ENCODE results near the gene ADGRF1.
A peak's percentile ranks its signal among the peaks of the same experiment; 100 is the strongest.

ADGRF1 gene

GRCh38 chr6:47069156-47069555 lies 27.0 kb upstream of the ADGRF1 start:
- in situ Hi-C loops (cut with HindIII; ENCODE audit: low pct_ligation_motif_present, low sequenced_read_pairs), result no loop called here
- no peak for DNase-seq
- no peak for TF ChIP-seq CTCF (IDR thresholded peaks at IDR 0.05; ENCODE audit: low read depth, low read length, missing control alignments)
- no peak overlapping the region for H3K27ac ChIP-seq
- H3K4me3 ChIP-seq (ENCODE audit: low read depth, low read length), result no peak overlapping the region
- H3K36me3 ChIP-seq (replicated peaks), result no peaks in the 10 kb centered on the region
- H3K27me3 ChIP-seq (replicated peaks), result no peaks in the 10 kb centered on the region

- Histone ChIP-seq H3K27me3 (replicated peaks) (no peaks in the 10 kb centered on the region), H3K4me3 (ENCODE audit: low read depth, low read length) (no peak overlapping the region), H3K36me3 (replicated peaks) (no peaks in the 10 kb centered on the region), H3K27ac (no peak overlapping the region)
- DNase-seq, result no peak
- in situ Hi-C loops (cut with HindIII; ENCODE audit: low pct_ligation_motif_present, low sequenced_read_pairs), result no loop called here
- TF ChIP-seq CTCF (IDR thresholded peaks at IDR 0.05; ENCODE audit: low read depth, low read length, missing control alignments), result no peak
Measured at GRCh38 chr6:47066418-47066817, 24.3 kb upstream of the ADGRF1 start.

- in situ Hi-C loops (cut with HindIII; ENCODE audit: low pct_ligation_motif_present, low sequenced_read_pairs), result no loop called here
- Histone ChIP-seq H3K27ac (no peak overlapping the region), H3K27me3 (replicated peaks) (no peaks in the 10 kb centered on the region), H3K36me3 (replicated peaks) (no peaks in the 10 kb centered on the region), H3K4me3 (ENCODE audit: low read depth, low read length) (no peak overlapping the region)
- TF ChIP-seq CTCF (IDR thresholded peaks at IDR 0.05; ENCODE audit: low read depth, low read length, missing control alignments), result no peak
- DNase-seq, result no peak
Measured at GRCh38 chr6:47064274-47064673, 22.1 kb upstream of the ADGRF1 start.

- TF ChIP-seq CTCF (IDR thresholded peaks at IDR 0.05; ENCODE audit: low read depth, low read length, missing control alignments), result no peak
- in situ Hi-C loops (cut with HindIII; ENCODE audit: low pct_ligation_motif_present, low sequenced_read_pairs), result no loop called here
- no peak overlapping the region for H3K27ac ChIP-seq
Measured at GRCh38 chr6:47062346-47062745, 20.2 kb upstream of the ADGRF1 start.

GRCh38 chr6:47061309-47062300 lies 19.5 kb upstream of the ADGRF1 start:
- Histone ChIP-seq H3K27ac (no peak overlapping the region), H3K36me3 (replicated peaks) (no peaks in the 10 kb centered on the region), H3K27me3 (replicated peaks) (no peaks in the 10 kb centered on the region), H3K4me3 (ENCODE audit: low read depth, low read length) (no peak overlapping the region)
- in situ Hi-C loops (cut with HindIII; ENCODE audit: low pct_ligation_motif_present, low sequenced_read_pairs), result no loop called here
- TF ChIP-seq CTCF (IDR thresholded peaks at IDR 0.05; ENCODE audit: low read depth, low read length, missing control alignments), result no peak
- peak; percentile 17 for DNase-seq

More at GRCh38 chr6:47062346-47062745, 20.2 kb upstream of the ADGRF1 start:
- H3K36me3 ChIP-seq (replicated peaks), result no peaks in the 10 kb centered on the region
- no peaks in the 10 kb centered on the region for H3K27me3 ChIP-seq (replicated peaks)
- DNase-seq, result no peak
- H3K4me3 ChIP-seq (ENCODE audit: low read depth, low read length), result no peak overlapping the region
